Epithelial cell of esophagus (primary cell): ENCODE results near the gene HAND2.

Source experiments
- DNase-seq: peaks from one replicate; pipeline ENCODE4 v3.0.0; 2010; ENCODE audit warnings: low read depth
- H3K4me3 ChIP-seq: 2 replicates; pipeline ENCODE4 v1.5.1; 2011; ENCODE audit warnings: mild to moderate bottlenecking, low read length, control low read depth
- CTCF ChIP-seq: IDR thresholded peaks from 2 replicates; pipeline ENCODE4 v1.5.1; 2011; ENCODE audit warnings: low read depth, mild to moderate bottlenecking, low read length, control low read depth, inconsistent platforms; ENCODE audit not compliant: insufficient read depth; ENCODE audit errors: missing control alignments

The HAND2 gene

GRCh38 chr4:173546776-173547175 is 16.7 kb upstream of the HAND2 start:
- H3K4me3 ChIP-seq, result no peak overlapping the region
- no peak for TF ChIP-seq CTCF
- DNase-seq, result no peak

- no peak for TF ChIP-seq CTCF
- DNase-seq, result no peak
- no peak overlapping the region for H3K4me3 ChIP-seq
These were observed 15.4 kb upstream of the HAND2 start for GRCh38 chr4:173545440-173545839.

- H3K4me3 ChIP-seq, result no peak overlapping the region
- no peak for TF ChIP-seq CTCF
- no peak for DNase-seq
These were observed 13.2 kb upstream of the HAND2 start for GRCh38 chr4:173543266-173543665.

GRCh38 chr4:173539986-173540385 is 10.0 kb upstream of the HAND2 start:
- no peak for TF ChIP-seq CTCF
- H3K4me3 ChIP-seq, result no peak overlapping the region
- no peak for DNase-seq

- no peak overlapping the region for H3K4me3 ChIP-seq
- no peak for DNase-seq
- TF ChIP-seq CTCF, result no peak
These were observed 8.9 kb upstream of the HAND2 start for GRCh38 chr4:173538909-173539445.

GRCh38 chr4:173538148-173538908 is 8.3 kb upstream of the HAND2 start:
- no peak for TF ChIP-seq CTCF
- H3K4me3 ChIP-seq, result no peak overlapping the region
- no peak for DNase-seq
